Stimulated activated CD4-positive, alpha-beta T cell treated with anti-CD3 and anti-CD28 coated beads, TNF-alpha, amount 100 ng/mL, for 4 hours (primary cell): ENCODE measurements around the gene CAMKK2.
A peak's percentile ranks its signal among the peaks of the same experiment; 100 is the strongest.
"Not testable (repeated sequence)": the region's sequence is repeated elsewhere in the genome, so short reads cannot be mapped to it uniquely, and the experiment has no call there.

Experiments
- DNase-seq, 3 experiments: peaks; one replicate each; pipeline ENCODE4 v3.0.0-alpha.2; 2020; ENCODE audit warnings: low read depth in 3 of 3

The CAMKK2 gene

DNA sequence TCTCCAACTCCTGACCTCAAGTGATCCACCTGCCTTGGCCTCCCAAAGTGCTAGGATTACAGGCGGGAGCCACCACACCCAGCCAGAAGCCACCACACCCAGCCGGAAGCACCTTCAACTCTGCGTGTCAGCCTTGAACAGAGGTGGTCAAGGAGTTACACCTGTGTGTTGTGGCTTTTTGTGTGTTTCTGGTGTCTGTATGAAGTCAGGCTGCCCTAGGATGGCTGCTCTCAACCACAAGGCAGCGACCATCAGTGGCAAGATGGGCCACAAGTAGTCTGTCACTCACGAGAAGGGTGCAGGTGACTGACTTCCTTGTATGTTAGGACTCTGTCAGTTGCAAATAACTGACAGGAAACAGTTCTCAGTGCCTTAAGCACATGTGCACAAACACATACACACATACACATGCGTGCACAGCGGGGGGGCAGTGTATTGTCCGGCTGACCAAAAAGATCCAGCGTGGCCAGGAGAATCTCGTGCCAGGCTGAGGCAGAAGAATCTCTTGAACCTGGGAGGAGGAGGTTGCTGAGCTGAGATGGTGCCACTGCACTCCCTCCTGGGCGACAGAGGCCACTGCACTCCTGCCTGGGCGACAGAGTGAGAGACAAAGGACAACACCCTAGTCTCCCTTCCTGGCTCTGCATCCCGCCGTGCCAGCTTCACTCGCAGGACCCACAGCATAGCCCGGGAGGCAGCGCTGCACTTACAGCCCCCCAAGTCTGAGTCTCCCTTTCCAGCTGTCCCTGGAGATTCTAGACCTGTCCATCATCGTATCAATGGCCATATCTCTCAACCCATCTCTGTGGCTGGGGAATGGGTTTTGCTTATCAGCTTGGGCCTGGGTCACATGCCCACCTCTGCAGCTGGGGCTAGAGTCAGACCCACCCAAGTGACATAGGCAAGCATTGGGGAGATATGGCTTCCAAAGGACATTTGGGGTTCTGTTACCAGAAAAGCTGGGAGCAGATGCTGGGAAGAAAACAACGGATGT is 72.9 kb downstream of the CAMKK2 start:
- DNase-seq, result no peak

DNA sequence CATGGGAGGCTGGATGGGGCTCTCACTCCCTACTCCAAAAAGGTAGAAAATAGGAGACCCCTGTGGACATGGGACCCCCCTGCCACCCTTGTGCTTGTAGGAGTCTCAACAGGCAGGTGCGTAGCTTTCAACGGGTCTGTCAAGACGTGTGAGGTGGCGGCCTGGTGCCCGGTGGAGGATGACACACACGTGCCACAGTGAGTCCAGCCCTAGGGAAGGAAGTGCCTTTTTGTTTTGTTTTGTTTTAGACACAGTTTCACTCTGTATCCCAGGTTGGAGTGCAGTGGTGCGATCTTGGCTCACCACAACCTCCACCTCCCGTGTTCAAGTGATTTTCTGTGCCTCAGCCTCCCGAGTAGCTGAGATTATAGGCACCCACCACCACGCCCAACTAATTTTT is 73.7 kb downstream of the CAMKK2 start:
- DNase-seq, result no peak

DNA sequence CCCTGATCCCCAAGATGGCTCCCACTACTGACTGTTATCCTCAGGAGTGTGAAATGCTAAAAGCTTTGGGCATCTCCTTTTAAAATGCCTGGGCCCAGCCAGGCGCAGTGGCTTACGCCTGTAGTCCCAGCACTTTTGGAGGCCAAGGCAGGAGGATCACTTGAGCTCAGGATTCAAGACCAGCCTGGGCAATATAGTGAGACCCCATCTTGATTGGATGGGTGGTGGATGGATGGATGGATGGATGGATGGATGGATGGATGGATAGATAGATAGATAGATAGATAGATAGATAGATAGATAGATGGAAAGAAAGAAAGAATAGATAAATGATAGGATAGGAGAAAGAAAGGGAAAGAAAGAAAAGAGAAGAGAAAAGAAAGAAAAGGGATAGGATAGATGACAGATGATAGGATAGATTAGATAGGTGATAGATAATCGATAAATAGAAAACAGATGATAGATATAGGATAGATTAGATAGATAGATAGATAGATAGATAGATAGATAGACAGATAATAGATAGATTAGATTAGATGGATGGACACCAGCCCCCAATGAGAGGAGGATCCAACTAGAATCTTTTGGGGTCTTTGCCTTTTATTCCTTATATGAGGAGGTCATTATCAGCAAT is 77.0 kb downstream of the CAMKK2 start:
- no peak for DNase-seq

DNA sequence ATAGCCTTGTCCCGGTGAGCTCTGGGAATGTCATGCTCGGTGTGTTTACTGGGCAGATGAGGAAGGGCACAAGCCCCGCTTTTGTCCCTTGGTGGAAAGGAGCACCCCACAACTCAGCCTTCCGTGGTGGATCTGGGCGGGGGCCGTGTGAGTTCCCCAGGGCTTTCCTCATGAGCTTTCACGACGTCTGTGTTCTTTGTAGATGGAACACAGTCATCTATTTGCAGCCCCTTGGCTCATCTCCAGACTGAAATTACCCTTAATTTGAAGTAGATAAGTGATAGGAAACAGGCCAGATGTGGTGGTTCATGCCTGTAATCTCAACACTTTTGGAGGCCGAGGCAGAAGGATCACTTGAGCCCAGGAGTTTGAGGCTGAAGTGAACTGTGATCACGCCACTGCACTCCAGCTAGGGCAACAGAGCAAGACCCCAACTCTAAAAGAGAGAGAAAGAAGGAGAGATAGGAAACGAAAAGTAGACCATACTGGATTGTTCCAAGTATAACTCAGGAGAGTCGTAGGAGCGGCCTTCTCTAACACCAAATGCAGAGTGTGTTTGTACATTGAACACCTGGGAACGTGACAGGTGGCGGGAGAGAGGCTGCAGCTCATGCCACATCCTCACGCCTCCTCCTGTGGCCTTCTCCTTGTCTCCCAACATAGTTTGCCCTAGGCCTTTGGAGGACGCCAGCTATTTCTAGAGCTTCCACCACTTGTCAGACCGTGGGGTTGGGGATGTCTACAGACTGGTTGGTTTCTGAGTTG is 77.7 kb downstream of the CAMKK2 start:
- no peak for DNase-seq

DNA sequence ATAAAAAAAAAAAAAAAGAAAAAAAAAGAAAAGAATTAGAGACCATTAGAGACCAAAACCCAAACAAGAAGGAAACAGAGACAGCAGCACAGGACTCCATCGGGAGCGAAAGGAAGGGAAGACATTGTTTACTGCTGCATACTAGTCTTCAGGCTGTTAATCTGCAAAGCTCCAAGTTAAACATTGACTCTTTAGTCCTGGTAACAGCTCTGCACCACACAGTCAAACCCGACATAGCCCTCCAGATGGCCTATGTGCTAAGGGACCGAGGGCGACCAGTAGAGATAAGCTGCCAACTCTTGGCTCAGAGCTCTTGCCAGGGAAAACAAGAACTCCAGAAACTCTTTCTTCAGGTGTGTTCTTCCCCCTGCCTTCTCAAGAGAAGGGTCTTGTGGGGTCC is 78.7 kb downstream of the CAMKK2 start:
- DNase-seq, result no peak

- DNase-seq, result no peak
Measured at GRCh38 chr12:121217063-121217462, 79.4 kb downstream of the CAMKK2 start.

DNA sequence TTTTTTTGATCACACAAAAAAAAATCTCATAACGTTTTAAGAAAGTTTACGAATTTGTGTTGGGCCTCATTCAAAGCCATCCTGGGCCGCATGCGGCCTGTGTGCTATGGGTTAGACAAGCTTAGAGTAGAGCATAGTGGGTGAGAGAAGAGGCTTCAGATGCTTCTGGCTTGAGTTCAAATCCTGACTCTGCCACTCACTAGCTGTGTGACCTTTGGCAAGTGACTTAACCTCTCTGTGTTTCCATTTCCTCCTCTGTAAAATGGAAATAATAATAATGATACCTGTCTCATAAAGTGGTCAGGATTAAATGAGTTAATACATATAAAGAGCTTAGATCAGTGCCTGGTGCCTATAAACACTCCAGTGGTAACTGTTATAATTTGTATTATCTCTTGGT is 80.4 kb downstream of the CAMKK2 start:
- no peak for DNase-seq

DNA sequence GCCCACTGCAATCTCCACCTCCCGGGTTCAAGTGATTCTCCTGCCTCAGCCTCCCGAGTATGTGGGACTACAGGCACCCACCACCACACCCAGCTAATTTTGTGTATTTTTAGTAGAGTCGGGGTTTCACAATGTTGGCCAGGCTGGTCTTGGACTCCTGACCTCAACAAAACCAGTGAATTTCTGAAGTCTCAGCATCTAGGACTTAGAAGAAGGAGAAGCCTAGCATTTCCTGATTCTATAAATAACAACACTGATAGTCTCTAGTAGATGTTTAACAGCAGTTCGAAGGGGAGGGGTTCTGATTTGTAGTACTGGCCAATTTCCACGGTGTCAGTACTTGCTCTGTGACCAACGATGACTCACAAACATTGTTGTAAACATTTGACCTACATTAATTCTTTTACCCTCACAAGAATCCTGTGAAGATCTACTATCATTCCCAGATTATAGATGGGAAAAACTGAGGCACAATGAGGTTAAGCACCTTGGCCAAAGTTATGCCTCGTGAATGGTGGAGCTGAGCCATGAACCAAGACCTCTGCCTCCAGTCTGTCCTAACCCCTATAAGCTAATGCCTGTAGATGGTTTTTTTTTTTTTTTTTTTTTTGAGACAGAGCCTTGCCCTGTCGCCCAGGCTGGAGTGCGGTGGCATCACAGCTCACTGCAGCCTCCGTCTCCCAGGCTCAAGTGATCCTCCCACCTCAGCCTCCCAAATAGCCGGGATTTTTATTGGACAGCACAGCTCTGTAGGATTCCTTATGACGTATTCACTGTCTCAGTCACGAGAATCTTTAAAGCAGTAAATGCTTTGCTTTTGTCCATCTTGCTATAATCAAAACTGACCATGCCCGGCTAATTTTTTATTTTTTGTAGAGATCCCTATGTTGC is 81.4 kb downstream of the CAMKK2 start:
- no peak for DNase-seq

DNA sequence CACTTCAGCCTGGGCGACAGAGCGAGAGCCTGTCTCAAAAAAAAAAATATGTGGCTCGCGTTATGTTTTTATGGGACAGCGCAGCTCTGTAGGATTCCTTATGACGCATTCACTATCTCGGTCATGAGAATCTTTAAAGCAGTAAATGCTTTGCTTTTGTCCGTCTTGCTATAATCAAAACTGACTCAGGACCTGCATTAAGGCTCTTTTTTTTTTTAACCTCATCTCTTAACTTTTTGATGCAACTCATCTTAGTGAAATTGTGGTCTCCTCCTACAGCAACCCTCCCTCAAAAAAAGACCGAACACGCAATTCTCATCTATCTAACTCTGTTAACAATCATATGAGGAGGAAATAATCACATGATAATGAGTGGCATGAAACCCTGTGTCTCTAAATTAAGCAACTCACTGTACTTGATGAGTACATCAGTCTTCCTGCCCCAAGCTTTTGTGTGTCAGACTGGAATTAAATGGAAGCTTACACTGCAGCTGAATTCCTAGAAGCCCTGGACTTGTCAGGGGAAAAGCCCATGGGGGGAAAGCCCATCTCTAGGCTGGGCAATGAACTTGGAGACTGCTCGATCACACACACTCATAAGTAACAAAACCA is 82.2 kb downstream of the CAMKK2 start:
- DNase-seq, result no peak

DNA sequence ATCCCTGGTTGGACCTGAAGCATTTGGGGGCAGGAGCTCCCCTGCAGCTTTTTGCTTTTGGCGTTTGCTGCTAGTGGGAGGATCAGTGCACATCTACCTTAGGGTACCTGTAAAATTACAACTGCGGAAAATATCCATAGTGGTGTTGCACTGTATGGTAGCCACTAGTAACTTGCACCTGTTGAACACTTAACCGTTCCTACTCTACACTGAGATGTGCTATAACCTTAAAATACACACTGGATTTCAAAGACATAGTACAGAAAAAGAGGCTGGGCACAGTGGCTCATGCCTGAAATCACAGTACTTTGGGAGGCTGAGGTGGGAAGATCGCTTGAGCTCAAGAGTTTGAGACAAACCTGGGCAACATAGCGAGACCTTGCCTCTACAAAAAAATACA is 83.6 kb downstream of the CAMKK2 start:
- DNase-seq, result no peak

- DNase-seq, result peak; percentile 69 to 79 (median 74)
Measured at GRCh38 chr12:121209624-121210572, 86.6 kb downstream of the CAMKK2 start, which contains the start of gene P2RX4. Gene P2RX4, plus strand, starts transcription at chr12:121210129. Its CDS starts 36 bp downstream, at chr12:121210165.

DNA sequence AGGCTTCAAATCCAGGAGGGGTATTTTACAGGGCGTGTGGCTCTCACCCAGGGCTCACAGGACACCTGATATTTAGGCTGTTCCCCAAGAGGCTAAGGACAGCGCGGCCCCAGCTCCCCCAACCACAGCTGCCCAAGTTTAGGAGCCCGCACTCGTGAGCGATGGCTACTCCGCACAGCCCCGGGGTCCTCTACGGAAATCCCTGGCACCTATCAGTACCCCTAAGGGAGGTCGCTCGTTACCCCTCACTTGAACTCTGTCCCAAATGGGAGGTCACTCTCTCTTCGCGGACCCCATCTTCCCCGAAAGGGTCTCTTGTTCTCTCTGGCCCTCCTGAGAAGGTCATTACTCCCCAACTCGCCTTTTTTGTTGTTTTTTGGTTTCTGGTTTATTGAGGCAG is 87.3 kb downstream of the CAMKK2 start:
- no peak for DNase-seq

GRCh38 chr12:121208571-121208970 is 87.9 kb downstream of the CAMKK2 start:
- not testable (repeated sequence) for DNase-seq

DNA sequence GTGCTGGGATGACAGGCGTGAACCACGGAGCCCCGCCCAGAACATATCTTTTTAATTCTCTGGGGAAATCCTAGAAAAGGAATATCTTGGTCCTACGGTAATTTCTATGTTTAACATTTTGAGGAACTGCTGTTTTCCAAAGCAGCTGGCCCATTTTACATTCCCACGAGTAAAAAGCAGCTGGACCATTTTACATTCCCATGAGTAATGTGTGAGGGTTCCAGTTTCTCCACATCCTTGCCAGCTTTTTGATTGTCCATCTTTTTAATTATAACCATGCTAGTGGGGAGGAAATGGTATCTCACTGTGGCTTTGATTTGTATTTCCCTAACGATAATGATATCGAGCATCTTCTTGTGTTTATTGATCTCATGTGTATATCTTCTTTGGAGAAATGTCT is 91.0 kb downstream of the CAMKK2 start:
- DNase-seq, result no peak

GRCh38 chr12:121203482-121203881 is 93.0 kb downstream of the CAMKK2 start:
- DNase-seq, result no peak

- DNase-seq, result no peak
Measured at GRCh38 chr12:121202407-121203355, 93.8 kb downstream of the CAMKK2 start.

GRCh38 chr12:121201140-121201539 is 95.4 kb downstream of the CAMKK2 start:
- not testable (repeated sequence) for DNase-seq

DNA sequence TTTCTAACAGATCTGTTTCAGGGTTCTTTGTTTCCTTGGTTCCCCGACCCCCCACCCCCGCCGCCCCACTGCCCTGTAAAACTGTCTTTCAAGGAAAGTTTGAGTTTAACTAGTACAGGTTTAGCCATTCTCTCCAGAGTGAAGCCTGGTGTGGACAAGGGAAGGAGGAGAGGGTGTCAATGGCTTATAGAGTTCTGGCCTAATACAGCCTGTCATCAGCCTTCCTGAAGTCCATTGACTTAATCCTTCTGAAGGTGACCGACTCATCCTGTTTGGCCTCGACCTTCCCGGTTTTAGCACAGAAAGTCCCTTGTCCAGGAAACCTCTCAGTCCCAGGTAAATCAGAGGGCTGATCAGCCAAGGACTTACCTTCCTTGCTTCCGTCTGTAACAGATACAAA is 97.6 kb downstream of the CAMKK2 start:
- no peak for DNase-seq
